HG03103 (cell line): ENCODE results near the gene MUSK.
"Not testable (repeated sequence)": the region's sequence is repeated elsewhere in the genome, so short reads cannot be mapped to it uniquely, and the experiment has no call there.

Source experiments
- ATAC-seq: cut with Tn5 transposase; IDR thresholded peaks from one replicate; pipeline ENCODE4 v1.9.1; 2021; ENCODE audit warnings: low read depth; ENCODE audit not compliant: unreplicated experiment

The MUSK gene

DNA sequence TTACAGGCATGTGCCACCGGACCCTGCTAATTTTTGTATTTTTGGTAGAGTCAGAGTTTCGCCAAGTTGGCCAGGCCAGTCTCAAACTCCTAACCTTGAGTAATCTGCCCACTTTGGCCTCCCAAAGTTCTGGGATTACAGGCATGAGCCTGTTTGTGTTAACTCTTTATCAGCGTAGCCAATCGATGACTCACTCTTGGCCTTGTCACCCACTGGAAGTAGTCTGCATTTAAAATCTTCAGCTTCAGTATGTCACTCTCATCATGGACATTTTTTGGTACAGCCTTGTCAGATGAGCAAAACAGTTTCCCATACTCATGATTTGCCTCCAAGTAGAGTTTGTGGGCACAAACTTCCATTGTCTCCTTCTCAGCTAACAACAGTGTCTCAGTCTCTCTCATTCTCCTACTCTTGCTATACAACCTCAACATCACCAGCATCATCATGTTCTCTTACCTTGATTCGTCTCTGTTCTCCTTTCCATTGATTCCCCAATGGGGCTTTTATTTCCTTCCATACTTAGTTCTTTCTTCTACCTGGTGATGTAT lies 22.5 kb downstream of the MUSK start:
- no peak for ATAC-seq

DNA sequence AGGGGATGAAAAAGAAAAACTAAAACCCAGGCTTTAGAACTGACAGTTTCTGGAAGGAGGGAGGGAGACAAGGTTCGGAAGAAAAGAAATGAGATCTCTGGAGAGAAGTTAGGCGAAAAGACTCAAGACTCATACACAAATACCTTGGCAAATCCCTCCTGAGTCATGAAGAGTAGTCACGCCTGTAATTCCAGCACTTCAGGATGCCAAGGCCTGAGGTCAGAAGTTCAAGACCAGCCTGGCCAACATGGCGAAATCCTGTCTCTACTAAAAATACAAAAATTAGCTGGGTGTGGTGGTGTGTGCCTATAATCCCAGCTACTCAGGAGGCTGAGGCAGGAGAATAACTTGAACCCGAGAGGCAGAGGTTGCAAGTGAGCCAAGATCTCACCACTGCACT lies 27.3 kb downstream of the MUSK start:
- ATAC-seq, result not testable (repeated sequence)

DNA sequence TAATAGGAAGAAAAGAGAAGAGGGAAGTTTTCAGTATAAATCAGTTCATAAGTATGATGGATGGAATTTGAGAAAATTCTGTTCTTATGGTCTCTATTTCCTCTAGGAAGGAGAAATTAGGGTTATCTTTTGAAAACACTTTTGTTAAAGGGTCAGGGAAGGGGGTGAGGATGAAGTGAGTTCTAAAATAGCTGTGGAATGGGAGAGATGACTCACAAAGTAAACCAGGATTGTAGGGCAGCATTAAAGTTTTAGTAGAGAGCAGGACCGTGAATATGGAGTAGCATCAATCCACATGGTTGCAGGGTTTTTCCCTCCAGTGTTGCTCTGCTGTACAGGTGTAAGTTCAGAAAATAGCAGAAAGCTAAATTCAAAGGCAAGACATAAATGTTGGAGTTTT lies 32.4 kb downstream of the MUSK start:
- no peak for ATAC-seq

DNA sequence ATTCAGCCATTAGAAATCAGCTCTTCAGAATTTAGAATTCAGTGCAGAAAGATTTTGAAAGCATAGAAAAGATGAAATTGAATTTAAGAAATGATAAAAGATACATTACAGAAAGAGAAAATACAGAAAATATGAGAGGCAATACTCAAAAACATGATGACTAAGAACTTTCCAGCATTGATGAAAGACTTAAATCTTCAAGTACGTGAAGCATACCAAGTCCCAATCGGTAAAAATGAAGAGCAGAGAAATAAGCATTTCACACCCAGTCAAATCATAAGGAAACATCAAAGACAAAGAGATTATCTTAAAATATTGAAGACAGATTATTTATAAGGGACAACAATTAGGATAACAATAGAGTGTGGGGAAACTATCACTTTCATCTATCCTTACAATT lies 35.1 kb downstream of the MUSK start:
- no peak for ATAC-seq

DNA sequence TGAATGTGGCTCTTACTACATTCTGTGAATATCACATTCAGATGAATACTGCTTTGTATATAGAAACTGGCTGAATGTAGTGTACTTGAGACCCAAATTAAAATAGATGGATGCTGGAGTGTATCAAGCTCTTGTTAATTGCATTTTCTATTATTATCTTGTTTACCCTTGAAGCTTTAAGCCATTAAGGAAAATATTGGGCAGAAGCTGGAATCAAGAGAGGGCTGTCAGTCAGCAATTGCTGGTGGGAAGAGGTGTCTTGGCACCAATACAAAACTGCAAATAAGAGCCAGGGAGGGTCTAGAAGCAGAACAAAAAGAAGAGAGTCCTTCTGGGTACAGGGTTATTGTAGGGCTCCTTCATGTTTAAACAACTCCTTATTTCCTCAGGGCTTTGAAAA lies 38.8 kb downstream of the MUSK start:
- ATAC-seq, result no peak

DNA sequence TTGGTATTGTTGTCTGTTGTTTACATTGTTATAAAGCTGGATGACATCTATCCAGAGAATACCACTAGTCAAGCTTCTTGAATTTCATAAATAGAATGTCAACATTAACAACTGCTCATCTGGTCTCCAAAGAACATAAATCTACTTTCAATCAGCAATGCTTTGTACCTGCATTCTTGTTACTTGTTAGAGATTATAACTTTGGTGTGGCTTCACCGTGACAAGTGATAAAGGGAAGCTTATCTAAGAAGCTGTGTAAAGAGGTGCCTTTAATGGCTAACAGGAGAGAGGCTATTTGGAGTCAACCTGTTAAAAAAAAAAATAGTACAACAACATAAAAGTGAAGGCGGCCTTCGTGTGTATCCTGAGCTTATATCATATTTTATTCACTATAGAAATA lies 41.8 kb downstream of the MUSK start:
- ATAC-seq, result no peak

DNA sequence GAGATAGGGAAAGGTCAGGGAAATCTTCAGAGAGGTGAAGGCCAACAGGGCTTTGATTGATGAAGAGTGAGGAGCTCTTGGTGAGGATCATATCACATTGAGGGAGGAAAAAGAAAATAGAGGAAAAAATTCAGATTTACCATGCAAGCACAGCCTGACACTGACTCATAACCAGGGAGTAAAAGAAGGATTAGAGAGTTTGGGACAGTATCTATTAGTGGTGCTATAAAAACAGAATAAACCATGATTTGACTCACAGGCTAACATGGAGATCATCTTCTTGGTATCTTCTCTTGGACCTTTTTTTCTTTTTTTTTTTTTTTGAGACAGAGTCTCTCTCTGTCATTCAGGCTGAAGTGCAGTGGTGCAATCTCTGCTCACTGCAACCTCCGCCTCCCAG lies 44.4 kb downstream of the MUSK start:
- ATAC-seq, result no peak

DNA sequence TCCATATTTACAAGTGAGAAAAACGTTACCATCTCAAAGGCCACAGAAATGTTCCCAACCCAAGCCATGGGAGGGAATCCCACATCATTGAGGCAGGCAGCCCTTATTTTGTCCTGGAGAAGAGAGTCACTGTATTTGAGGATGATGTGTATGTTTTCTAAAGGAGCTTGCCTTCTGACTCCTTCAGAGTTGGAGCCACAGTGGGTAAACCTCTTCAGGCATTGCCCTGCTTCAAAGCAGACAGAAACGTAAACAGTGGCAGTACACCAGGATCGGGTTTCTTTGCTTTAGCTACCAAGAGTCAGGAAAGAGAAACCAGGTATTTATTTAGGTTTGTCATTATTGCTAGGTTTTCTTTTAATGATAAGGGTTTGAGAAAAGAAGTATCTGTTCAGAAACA lies 45.7 kb downstream of the MUSK start:
- no peak for ATAC-seq

DNA sequence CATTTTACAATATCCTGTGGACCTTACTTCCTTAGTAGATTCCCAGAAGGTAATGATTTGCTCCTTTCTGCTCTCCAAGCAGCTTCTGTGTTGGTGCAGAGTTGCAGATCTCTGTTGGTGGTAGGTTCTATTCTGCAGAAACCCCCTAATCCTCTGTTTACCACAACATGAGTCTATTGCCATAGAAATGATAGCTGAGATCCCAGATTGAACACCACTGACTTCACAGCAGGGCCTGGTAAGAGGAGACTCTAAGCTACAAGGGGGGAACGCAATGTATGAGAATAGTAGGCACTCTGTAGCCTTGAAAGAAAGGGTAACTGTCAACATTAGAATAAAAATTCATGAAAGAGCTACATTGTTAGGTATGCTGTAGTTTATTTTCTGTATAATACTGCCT lies 59.5 kb downstream of the MUSK start:
- ATAC-seq, result no peak

DNA sequence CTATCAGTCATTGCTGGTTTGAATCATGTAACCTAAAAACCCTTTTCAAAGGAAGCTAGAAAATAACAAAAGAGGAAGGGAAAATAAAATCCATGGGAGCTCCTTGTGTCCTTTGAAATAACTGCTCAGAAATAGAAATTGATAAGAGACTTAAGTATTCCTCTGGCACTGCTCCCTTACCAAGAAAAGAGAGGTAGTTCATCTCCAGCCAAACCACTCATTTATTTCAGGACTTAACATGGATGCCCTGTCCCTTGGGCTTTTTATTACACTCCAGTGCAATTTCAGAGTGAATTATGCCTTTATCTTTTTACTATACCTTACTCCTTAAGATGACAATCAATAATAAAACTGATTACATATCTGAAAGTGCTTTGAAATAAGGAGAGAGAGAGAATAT lies 61.0 kb downstream of the MUSK start:
- no peak for ATAC-seq

DNA sequence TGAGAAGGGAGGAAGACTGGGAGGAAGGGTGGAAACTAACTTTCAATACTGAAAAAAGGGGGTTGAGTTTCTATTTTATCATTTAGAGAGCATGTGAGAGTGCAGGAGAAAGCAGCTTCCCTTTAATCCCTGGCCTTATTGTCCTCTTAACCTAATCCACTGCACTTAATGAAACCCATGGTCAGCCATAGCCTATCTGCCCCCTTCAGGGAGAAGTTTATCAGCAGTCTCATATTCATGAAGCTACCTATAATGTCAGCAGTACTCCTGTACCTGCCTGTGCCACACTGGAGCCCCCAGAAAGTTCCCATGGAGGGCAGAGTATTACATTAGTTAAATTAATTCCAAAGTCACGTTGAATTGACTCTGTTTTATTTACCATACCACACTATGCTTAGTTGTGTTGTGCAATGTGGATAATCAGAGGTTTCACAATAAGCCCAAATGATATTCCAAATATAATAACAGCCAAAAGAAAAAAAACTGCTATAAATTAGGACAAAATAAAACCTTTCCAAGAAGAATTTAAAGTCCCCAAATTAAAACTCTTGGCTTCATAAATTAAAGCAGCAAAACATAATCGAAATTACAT lies 62.9 kb downstream of the MUSK start:
- no peak for ATAC-seq

DNA sequence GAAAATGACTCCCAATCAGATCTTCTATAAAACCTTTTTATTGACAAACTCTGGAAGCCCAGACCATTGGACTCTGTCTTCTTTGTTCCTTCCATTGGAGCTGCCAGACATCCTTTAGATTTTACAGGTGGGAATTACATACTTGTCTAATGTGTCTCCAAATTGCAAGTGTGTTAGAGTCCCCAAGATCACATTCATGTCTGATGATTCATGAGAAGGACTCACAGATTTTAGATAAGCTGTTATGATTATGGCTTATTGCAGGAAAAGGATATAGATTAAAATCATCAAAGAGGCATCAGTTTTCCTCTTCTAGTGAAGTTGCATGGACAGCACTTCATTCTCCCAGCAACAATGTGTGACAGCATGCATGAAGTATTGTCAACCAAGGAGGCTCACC lies 70.4 kb downstream of the MUSK start:
- no peak for ATAC-seq

DNA sequence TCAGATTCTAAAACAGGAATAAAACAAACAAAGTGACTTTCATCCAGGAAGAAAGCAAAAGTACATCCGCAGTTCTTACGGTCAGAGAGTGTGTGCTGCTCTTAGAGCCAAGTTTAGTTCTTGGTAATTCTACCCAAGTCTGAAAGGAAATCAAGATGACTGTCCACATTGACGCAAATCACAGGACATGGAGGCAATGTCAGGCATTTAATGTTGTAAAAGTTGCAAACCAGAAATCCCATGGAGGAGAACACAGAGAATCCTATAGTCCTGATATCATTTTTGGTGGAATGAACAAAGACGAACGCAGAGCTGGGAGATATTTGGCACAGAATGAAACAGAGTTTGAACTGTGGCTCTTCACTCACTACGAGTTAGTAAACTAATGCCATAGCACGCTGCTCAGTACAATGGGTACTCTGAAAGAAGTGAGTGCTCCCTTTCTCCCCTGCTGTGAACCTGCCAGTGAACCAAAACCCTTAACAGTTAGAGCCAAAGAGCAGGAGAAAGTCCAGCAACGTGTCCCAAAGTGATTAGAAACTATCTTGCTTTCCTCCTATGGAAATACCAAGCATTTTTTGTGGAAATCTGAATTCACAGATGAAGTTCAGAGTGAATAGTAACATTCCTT lies 74.3 kb downstream of the MUSK start:
- ATAC-seq, result no peak

DNA sequence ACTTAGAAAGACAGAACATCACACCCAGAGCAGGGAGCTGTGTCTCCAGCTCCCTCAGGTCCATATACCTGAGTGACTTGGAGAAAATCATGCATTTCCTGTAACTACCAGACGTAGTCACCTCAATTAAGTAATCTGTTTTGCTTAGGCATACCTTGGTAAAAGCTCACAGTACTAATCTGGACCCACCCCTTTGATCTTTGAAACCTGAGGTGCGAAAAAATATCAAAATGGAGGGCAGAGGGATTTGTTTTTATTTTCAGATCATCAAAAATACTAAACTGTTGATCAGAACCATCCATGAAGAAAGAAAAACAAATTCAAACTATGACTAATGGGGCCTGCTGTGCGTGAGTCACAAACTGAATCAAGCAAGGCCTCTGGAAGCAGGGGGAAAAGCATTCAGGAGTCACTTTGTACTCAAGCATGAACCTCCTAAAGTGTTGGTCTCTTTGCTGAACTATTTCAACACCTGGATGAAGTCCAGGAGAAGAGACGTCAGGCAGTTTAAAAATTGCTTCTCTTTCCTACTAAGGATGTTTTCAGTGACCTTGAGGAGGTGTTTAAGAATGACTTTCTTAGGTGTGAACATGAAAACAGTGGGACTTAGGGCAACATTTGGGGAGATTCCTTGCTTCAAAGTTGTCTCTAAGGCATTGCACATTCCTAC lies 76.3 kb downstream of the MUSK start:
- no peak for ATAC-seq

DNA sequence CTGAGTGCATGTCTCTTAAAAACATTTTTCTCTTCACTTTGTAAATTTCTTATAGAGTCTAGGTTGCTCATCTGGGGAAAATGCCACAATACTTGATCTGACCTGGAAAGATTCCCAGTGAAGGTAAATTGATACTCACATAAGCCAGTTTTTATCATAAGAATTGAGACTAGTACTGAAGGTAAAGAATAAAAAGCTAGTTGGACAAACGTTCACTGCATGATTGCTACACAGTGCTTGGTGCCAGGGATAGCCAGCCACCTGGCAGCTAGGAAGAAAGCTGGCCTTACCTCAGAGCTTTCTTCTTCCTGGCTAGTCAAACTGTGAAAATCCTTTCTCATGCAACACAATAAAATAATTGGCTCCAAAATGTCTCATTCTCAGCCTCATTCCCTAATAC lies 77.1 kb downstream of the MUSK start:
- ATAC-seq, result no peak

DNA sequence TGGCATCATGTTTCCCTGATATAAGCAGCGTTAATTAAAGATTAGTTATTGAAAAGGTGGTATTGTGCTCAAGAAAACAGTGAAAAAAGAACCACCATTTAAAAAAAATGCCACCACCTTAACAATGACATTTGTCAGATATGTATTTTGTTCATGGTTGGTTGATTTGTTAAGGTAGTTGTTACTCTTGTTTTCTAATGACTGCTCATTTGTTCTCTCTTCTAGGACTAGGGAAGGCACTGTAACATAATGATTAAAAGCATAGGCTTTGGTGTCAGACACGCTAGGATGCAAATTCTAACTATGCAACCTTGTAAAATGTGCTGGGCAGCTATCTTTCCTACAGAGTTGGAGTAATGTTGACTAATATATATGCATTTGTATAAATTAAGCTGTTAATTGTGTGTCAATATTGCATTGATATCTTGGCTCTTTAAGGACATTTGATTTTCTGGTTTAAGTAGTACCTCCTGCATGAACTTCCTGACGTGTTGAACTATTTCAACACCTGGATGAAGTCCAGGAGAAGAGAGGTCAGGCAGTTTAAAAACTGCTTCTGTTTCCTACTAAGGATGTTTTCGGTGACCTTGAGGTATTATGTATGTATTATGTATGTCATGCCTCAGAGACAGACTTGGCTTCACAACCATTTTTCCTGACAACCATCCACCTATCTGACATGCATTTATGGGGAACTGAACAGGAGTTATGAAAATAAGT lies 77.8 kb downstream of the MUSK start:
- ATAC-seq, result no peak

DNA sequence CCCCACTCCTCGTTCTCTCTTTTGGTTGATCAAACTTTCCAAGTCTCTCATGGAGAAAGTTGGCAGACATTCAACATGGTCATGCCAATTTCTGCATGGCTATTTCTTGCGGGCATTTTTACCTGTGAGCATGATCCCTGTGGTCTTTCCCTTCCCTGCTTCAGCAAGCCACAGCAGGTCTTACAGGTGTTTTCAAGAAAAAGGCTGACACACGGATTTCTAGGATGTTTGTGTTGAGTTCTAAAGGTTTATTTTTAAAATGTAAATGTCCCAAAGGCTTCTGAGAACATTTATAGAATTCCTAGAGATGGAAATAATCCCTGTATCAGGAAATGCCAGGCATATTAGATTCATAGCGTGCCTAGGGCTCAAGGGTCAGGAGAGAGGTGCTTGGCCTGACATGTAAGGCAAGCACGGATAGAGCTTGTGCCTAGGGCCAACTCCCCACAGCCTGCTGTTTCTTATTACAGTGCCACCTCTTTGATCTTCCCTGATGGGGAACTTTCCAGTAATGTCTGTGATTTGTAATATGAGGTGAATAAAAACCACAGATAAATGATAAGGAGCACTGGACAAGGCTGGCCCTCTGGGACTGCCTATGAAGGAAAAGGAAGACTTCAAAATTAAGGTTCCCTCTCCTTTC lies 79.8 kb downstream of the MUSK start:
- ATAC-seq, result no peak

DNA sequence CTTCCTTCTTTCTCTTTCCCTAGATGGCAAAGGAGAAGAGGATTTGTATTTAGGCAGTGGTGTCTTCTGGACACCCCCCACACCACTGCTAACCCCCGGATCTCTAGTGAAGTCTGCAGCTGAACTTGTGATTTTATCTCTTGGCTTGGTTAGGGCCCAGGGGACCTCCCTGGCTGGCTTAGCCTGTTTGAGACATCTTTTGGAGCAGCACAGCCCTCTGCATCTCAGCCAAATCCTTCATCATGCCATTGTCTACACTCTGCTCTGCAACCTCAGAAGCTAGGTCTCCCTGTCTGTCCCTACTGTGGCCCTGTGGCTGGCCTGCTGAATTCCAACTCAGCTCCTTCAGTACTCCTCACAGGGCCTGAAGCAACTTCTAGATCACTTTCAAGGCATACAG lies 81.7 kb downstream of the MUSK start:
- ATAC-seq, result no peak

DNA sequence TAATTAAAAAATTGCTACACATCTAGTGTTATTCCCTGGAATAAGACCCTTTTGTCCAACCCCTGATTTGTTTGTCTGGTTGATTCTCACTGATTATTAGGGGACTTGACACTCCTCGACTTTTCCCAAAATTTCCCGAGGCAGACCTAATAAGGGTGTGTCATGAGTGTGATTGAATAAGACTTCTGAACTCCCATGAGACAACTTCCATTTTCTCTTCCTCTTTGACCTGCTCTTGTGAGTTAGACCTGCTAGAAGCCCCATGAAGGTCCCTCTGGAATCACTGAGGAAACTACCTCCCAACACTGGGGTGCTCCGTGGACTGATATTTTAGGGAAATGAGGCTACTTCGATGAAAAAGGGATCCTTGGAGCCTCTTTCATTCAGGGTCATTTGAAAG lies 83.4 kb downstream of the MUSK start:
- no peak for ATAC-seq

DNA sequence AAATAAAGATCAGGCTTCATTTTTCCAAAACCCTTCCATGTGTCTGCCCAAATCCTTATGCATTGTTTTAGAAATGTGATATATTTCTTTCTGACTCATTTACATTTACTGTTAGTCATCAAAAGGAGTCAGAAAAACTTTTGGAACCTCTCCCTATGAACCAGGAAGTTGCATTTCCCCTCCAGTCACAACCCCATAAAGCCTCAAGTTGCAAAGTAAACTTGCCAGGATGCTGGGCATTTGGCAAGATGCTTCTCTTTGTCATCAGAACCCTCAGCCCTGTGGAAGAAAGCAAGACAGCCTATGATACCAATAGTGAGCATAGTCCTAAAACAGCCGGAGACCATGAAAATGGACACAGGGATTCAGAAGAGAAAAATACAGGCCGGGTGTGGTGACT lies 84.2 kb downstream of the MUSK start:
- ATAC-seq, result no peak

DNA sequence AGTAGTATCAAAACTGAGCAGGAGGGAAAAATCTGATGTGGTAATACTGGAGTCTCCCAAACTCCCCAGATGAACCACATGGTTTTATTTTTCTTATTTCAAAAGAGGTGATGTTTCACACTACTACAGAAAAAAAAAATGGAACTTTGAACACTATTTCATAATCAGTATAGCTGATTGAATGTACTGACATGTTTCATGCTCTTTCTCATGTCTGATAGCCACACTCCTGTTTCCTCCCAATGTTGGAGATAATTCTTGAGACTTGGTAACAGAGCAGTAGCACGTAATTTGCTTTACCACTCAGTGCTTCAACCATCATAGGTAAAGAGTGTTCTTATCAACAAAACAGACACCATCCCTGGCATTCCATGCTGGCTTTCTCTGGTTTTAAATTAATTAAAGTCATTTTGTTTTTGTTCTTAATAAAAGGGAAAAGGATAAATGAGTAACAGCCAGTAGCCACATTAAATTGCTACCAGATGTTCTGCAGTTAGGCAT lies 85.2 kb downstream of the MUSK start:
- ATAC-seq, result no peak
